ENCODE results near the gene TECR.
"Not testable (repeated sequence)": the region's sequence is repeated elsewhere in the genome, so short reads cannot be mapped to it uniquely, and the experiment has no call there.

Gene TECR

GRCh38 chr19:14559916-14560775 lies 30.8 kb downstream of the TECR start:
- DNase-seq (ENCODE audit: low read depth in 1 of 2, low spot score in 1 of 2), result no peak

GRCh38 chr19:14560776-14561108 lies 31.3 kb downstream of the TECR start:
- no peak for DNase-seq (ENCODE audit: low read depth in 1 of 2, low spot score in 1 of 2)

GRCh38 chr19:14561249-14561648 lies 31.9 kb downstream of the TECR start:
- DNase-seq (ENCODE audit: low read depth in 1 of 2, low spot score in 1 of 2), result no peak

- DNase-seq (ENCODE audit: low read depth in 1 of 2, low spot score in 1 of 2), result no peak
These were observed 32.5 kb downstream of the TECR start for GRCh38 chr19:14561847-14562351.

GRCh38 chr19:14562660-14563589 lies 33.5 kb downstream of the TECR start:
- DNase-seq (ENCODE audit: low read depth in 1 of 2, low spot score in 1 of 2), result no peak

- DNase-seq (ENCODE audit: low read depth in 1 of 2, low spot score in 1 of 2), result no peak
These were observed 34.2 kb downstream of the TECR start for GRCh38 chr19:14563590-14563926.

- no peak for DNase-seq (ENCODE audit: low read depth in 1 of 2, low spot score in 1 of 2)
These were observed 34.7 kb downstream of the TECR start for GRCh38 chr19:14563989-14564651.

GRCh38 chr19:14564652-14565297 lies 35.4 kb downstream of the TECR start:
- DNase-seq (ENCODE audit: low read depth in 1 of 2, low spot score in 1 of 2), result not testable (repeated sequence)

GRCh38 chr19:14565298-14565679 lies 35.9 kb downstream of the TECR start:
- no peak for DNase-seq (ENCODE audit: low read depth in 1 of 2, low spot score in 1 of 2)

- DNase-seq (ENCODE audit: low read depth in 1 of 2, low spot score in 1 of 2), result no peak
These were observed 36.6 kb downstream of the TECR start for GRCh38 chr19:14565765-14566711.

GRCh38 chr19:14566712-14567077 lies 37.3 kb downstream of the TECR start:
- DNase-seq (ENCODE audit: low read depth in 1 of 2, low spot score in 1 of 2), result no peak

GRCh38 chr19:14567079-14567478 lies 37.7 kb downstream of the TECR start:
- no peak for DNase-seq (ENCODE audit: low read depth in 1 of 2, low spot score in 1 of 2)

- no peak for DNase-seq (ENCODE audit: low read depth in 1 of 2, low spot score in 1 of 2)
These were observed 41.6 kb downstream of the TECR start for GRCh38 chr19:14570864-14571527.

GRCh38 chr19:14571695-14572490 lies 42.5 kb downstream of the TECR start, which contains the start of gene NDUFB7:
Gene NDUFB7, minus strand, starts transcription at chr19:14572066. Its CDS starts 66 bp downstream, at chr19:14572000.
- peak; percentile 67 to 87 for DNase-seq (ENCODE audit: low read depth in 1 of 2, low spot score in 1 of 2)

- no peak for DNase-seq (ENCODE audit: low read depth in 1 of 2, low spot score in 1 of 2)
These were observed 46.1 kb downstream of the TECR start for GRCh38 chr19:14575428-14575980.

- DNase-seq (ENCODE audit: low read depth in 1 of 2, low spot score in 1 of 2), result no peak
These were observed 47.0 kb downstream of the TECR start for GRCh38 chr19:14576363-14576762.

GRCh38 chr19:14577264-14577663 lies 47.9 kb downstream of the TECR start:
- no peak for DNase-seq (ENCODE audit: low read depth in 1 of 2, low spot score in 1 of 2)

GRCh38 chr19:14577885-14578427 lies 48.6 kb downstream of the TECR start:
- DNase-seq (ENCODE audit: low read depth in 1 of 2, low spot score in 1 of 2), result no peak

Measured in activated T-helper 1 cell treated with anti-CD3 and anti-CD28 coated beads, Interleukin-2, amount 50 U/mL, for 16 hours (primary cell).